H4 (cell line): ENCODE data around the gene NEUROG1. TPM values are rescaled to one million over a fixed set of nuclear protein-coding genes. Genes with fewer than 3 reads are reported as not detected.

ENCODE experiments used
- DNase-seq: peaks from one replicate; pipeline ENCODE4 v3.0.0-alpha.2; 2015; ENCODE audit warnings: low spot score
- total RNA-seq: library from RNA; depleted of rRNA; stranded (reverse); fragments of >200 nt; shearing (Covaris generic); gene quantifications from 2 replicates; pipeline ENCODE4 v1.2.3, GENCODE V29; 2014

NEUROG1 gene
- total RNA-seq, 1 experiment from 2014 or later, result not detected

- no peak for DNase-seq
These were observed 28.6 kb upstream of the NEUROG1 start for GRCh38 chr5:135564331-135564730.

- no peak for DNase-seq
These were observed 25.5 kb upstream of the NEUROG1 start for GRCh38 chr5:135561266-135561665.

DNA sequence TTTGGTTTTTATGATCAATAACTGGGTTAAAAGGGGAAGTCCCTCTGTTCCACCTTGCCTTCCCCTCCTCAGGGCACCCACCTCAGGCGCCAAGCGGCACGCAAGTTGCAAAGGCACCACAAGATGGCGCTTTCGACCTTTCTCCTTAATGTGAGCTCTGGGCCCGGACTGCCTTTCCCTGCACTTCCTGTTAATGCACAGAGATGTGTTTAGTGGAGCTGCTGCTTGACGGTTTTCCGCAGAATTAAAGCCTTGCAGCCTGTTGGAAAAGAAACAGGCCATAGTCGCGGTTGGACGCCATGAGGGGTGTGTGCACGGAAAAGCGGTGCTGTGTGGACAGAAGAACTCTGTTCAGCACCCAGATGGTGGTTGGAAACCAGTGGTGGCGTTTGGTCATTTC is 25.1 kb upstream of the NEUROG1 start:
- DNase-seq, result peak; percentile 86

- peak; percentile 54 for DNase-seq
These were observed 23.6 kb upstream of the NEUROG1 start for GRCh38 chr5:135559354-135559753.

- no peak for DNase-seq
These were observed 21.5 kb upstream of the NEUROG1 start for GRCh38 chr5:135557076-135557838.

- DNase-seq, result no peak
These were observed 20.9 kb upstream of the NEUROG1 start for GRCh38 chr5:135556620-135557019.

GRCh38 chr5:135555530-135555929 is 19.8 kb upstream of the NEUROG1 start:
- no peak for DNase-seq

DNA sequence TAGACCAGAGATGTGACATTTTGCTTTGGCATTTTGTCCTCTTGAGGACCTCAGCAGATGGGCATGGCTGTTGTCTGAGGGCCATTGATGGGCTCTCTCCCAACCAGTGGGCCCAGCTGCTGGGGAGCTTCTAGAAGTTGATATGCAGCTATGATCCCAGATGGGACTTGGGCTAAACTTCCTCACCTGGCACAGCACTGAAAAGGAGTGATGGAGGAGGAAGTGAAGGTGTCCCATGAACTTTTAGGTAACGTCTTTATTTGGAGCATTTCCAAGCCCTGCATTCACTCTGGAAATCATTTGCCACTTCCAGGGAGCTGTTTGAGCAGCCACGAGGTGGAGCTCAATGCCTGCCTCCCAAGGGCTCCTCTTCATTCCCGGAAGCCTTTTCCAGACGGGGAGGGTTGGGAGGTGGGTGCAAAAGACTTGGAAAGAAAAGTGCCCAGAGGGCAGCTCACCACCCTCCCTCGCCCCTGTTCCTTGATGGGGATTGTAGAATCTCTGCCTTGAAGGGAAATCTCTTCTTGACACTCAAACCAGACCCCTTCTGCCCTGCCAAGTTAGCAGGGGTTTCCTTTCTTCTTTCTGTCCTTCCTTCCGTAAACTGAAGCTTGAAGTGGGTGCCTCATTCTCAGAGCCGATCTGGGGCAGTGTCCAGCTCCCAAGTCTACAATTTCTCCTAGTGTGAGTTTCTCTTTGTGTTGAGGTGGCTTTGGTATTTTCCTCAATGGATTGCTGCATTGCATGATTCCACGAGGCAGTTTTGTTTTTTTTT is 18.1 kb upstream of the NEUROG1 start:
- peak; percentile 77 for DNase-seq

DNA sequence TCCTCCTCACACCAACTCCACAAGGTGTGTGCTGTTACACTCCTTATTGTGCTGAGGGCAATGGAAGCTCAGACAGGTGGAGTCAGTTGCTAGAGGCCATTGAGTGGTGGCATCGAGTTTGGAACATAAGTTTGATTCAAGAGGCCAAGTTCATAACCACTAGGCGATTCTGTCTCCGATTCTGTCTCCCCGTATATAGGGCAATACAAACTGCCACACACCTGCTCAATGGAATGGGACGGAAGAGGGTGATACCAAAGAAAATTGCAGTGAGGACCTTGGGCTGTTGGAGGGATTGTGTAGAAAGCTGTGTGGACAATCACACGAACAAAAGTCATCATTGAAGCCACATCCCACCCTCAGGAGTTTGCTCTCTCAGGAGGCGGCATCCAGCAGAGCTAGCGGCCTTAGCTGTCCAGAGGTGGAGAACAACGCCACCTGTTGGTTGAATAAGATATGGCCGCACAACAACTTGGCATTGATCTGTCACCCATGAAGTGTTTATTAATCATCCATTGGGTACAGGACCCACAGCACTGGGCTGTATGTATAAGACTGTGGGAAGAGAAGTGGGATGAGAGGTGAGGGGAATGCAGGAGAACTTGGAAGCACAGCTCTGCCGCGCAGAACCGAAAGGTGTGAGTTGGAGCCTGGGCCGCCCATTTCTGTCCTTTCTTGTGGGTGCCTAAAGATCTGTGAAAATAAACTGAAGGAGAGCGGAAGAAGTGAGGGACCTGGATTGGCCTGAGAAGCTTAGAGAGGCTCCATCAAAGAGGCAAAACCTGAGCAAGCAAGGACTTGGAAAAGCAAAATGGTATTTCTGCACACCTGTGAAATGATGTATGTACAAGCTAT is 16.1 kb upstream of the NEUROG1 start:
- DNase-seq, result peak; percentile 68

DNA sequence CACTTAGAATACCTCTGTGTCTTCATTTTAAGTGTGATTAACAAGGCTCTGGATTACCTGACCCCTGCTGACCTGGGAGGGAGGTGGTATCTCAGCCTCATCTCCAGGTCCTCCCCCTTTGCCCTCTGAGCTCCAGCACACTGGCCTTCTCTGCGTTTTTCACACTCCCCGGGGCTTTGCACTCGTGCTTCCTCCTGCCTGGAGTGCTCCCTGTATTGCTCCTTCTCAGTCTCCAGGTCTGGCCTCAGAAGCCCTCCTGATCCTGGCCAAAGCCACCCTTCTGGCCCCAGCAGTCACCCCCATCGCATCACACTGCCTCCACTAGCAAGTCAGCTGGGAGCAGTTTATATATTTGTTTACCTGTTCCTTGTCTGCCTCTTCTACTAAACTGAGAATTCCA is 13.6 kb upstream of the NEUROG1 start:
- DNase-seq, result no peak

DNA sequence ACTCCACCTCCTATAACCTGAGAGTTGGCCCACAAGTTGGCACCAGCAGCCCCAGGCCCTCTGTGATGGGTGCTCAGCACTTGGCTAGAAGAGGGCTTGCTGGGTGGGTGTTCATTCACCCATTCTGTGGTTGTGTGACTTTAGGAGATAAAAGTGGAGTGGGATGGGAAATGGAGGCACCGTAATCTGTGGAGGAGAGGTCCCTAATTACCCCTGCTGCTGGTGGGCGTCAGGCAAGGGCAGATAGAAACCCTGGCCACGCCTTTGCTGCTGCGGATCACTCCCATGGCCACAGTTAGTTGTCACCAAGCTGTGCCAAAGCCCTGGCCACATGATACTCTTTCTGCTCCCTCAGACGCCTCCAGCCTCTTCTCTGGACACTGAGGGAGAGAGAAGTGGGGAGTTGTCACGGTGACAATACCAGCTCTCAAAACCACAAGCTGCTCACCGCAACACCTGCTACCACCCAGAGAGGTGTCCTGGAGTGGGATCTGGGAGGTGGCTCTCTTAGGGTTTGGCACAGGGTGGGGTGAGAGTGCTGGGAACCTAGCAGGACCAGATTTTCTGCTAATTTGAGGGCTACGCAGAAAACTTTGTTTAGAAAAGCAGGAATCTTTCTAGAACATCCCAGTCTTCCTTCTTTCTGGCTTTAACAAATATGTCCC is 12.0 kb upstream of the NEUROG1 start:
- DNase-seq, result no peak

GRCh38 chr5:135546912-135547311 is 11.1 kb upstream of the NEUROG1 start:
- DNase-seq, result no peak

- DNase-seq, result no peak
These were observed 10.3 kb upstream of the NEUROG1 start for GRCh38 chr5:135546101-135546500.

GRCh38 chr5:135545099-135545498 is 9.3 kb upstream of the NEUROG1 start:
- DNase-seq, result no peak

DNA sequence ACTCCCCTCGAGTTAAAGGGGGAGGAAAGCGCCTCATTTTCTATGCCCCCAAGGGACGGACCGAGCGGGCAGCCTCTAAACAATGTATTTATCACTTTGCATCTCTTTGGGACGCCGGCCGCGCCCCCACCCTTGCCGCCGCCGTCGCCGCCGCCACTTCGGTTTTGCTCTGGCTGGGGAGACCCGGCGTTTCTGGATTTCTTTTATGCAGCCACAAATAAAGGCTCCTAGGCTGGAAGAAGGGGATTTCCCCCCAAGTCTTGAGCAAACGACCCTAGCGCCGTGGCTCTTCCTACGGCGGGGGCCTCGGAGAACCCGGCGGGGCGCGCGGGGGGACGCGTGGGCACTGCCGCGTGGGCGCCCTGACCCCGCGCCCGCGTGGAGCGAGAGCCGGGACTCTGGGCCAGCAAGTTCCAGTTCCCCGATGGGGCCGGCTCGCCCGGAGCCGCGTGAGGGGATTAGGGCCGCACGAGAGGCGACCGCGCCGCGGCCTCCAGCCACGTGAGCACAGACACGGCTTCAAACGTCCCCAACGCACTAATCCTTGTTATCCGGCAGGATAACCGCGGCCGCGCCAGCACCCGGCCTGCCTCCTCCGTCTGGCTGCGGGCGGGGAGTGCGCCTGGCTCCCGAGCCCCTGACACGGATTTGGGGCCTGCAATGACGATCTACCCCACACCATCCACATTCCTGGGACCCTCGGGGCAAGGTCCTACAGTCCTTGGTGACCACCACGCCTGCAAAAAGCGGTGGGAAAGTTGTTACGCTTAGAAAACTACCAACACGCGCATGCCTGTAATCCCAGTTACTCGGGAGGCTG is 7.9 kb upstream of the NEUROG1 start:
- no peak for DNase-seq

DNA sequence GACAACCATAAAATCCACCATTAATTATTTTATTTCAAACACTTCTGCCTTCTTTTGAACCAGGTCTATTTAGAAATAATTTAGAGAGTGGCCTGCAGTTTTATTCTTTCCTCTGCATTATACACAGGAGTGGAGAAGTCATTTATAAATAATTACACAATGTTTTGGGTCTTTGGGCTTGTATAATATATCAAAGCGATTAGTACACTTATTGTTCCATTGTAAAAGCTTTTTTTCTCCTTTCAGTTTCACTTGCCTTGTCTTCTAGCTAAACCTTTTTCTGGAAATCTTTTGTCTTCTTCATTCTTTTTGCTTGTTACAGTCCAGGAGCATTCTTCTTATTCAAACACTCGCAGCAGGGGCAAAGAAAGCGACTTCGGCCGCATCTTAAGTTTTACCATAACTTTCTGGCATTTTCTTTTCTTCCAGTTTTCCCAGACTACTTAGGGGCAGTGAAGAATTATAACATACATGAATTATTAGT is 7.3 kb upstream of the NEUROG1 start:
- DNase-seq, result no peak

GRCh38 chr5:135541807-135542502 is 6.2 kb upstream of the NEUROG1 start:
- DNase-seq, result no peak

DNA sequence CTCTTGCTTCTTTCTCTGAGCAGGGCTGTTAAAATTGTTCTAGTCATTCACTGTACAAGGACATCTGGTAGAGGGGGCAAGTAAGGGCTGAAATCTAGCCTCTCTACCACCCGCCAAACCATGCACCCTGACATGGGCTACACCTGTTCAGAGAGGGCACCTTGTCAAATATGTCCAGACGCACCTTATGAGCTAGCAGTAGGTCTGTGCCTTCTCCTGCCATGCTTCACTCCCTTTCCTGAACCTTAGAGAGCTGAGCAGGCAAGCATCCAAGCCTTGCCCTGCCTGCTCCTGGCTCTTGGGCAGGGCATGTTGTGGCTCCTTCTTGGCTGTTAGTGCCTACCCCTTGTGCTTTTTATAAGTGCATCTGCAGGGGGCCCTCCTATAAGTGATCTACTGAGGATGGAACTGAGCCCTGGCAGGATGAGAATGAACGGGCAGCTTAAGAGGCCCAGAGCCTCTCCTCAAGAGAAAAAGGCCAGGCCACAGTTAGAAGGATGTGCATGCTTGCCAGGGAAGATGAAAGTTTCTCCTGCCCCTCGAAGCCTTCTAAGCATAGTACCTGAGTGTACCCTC is 3.8 kb upstream of the NEUROG1 start:
- no peak for DNase-seq

- no peak for DNase-seq
These were observed 2.5 kb upstream of the NEUROG1 start for GRCh38 chr5:135538261-135538660.

DNA sequence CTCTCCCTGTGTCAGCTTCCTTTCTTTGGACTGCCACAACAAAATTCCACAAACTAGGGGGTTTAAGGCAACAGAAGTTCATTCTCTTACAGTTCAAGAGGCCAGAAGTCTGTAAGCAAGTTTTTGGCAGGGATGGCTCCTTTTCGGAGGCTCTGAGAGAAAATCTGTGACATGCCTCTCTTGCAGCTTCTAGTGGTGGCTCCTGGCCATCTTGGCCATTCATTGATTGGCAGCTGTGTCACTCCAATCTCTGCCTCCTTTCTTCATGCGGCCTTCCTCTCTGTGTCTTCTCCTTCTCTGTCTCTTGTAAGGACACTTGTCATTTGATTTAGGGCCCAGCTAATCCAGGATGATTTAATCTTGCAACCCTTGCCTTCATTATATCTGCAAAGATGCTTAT is 2.0 kb upstream of the NEUROG1 start:
- DNase-seq, result no peak
